Esophagus squamous epithelium (tissue), 4 donors: ENCODE measurements around the gene UBXN7.

Experiments
- POLR2A ChIP-seq, 4 donors: fragments of 450-650 bp; IDR thresholded peaks; one replicate each; pipeline ENCODE4 v1.6.1; 2017; ENCODE audit warnings: antibody characterized with exemption in 4 of 4, mild to moderate bottlenecking in 4 of 4, moderate library complexity in 3 of 4
- TF ChIP-seq, protein P1 (sequence below), 6 experiments: fragments of 450-650 bp in 4 of 6; fragments of 200-600 bp in 2 of 6; sonication (generic) in 2 of 6; IDR thresholded peaks; one replicate each; pipeline ENCODE4 v1.5.1; 2016 to 2019; ENCODE audit warnings: antibody characterized with exemption in 6 of 6, mild to moderate bottlenecking in 4 of 6, moderate library complexity in 4 of 6

DNA sequence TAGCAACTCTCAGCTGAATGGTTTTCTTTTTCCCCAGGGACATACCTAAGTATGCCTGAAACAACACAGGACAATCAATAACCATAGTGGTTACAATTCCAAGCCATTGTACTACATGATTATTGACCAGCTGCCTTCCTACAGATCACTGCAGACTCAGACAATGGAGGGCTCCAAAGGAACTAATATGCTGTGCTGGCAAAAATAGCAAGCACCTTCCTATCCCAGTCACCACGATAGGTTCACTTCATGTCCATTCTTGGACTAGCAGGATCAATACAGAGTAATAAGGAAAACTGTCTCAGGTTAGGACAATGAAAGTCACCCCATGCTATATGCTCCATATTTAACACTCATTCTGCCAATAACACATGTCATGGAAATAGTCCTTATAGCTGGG lies 76.6 kb downstream of the UBXN7 start:
- TF ChIP-seq, protein P1, sequence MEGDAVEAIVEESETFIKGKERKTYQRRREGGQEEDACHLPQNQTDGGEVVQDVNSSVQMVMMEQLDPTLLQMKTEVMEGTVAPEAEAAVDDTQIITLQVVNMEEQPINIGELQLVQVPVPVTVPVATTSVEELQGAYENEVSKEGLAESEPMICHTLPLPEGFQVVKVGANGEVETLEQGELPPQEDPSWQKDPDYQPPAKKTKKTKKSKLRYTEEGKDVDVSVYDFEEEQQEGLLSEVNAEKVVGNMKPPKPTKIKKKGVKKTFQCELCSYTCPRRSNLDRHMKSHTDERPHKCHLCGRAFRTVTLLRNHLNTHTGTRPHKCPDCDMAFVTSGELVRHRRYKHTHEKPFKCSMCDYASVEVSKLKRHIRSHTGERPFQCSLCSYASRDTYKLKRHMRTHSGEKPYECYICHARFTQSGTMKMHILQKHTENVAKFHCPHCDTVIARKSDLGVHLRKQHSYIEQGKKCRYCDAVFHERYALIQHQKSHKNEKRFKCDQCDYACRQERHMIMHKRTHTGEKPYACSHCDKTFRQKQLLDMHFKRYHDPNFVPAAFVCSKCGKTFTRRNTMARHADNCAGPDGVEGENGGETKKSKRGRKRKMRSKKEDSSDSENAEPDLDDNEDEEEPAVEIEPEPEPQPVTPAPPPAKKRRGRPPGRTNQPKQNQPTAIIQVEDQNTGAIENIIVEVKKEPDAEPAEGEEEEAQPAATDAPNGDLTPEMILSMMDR (IDR thresholded peaks at IDR 0.05): no peak
- TF ChIP-seq POLR2A (IDR thresholded peaks at IDR 0.05): no peak
